ENCODE results near the gene ANXA11.

Gene ANXA11

GRCh38 chr10:80158126-80158525, 47.2 kb downstream of the ANXA11 start:
- Histone ChIP-seq H3K9me3 (ENCODE audit: control insufficient read depth, low read length) (no peaks in the 10 kb centered on the region), H3K4me3 (ENCODE audit: low read length) (no peak overlapping the region), H3K4me1 (ENCODE audit: control insufficient read depth, insufficient read depth, low read length) (peaks cover 35% of the 10 kb centered on the region), H3K36me3 (ENCODE audit: control insufficient read depth, insufficient read depth, low read length) (peaks cover 57% of the 10 kb centered on the region), H3K27me3 (ENCODE audit: control insufficient read depth, insufficient read depth, low read length) (no peaks in the 10 kb centered on the region), H3K9ac (ENCODE audit: low read length) (no peak overlapping the region)

- H3K4me1 ChIP-seq (ENCODE audit: control insufficient read depth, insufficient read depth, low read length) = peaks cover 33% of the 10 kb centered on the region
- no peaks in the 10 kb centered on the region for H3K9me3 ChIP-seq (ENCODE audit: control insufficient read depth, low read length)
- no peaks in the 10 kb centered on the region for H3K27me3 ChIP-seq (ENCODE audit: control insufficient read depth, insufficient read depth, low read length)
- no peak overlapping the region for H3K4me3 ChIP-seq (ENCODE audit: low read length)
- no peak overlapping the region for H3K9ac ChIP-seq (ENCODE audit: low read length)
- peaks cover 57% of the 10 kb centered on the region for H3K36me3 ChIP-seq (ENCODE audit: control insufficient read depth, insufficient read depth, low read length)
Measured at GRCh38 chr10:80157561-80157960, 47.8 kb downstream of the ANXA11 start.

- no peaks in the 10 kb centered on the region for H3K27me3 ChIP-seq (ENCODE audit: control insufficient read depth, insufficient read depth, low read length)
- no peak overlapping the region for H3K4me3 ChIP-seq (ENCODE audit: low read length)
- H3K9me3 ChIP-seq (ENCODE audit: control insufficient read depth, low read length) = no peaks in the 10 kb centered on the region
- H3K36me3 ChIP-seq (ENCODE audit: control insufficient read depth, insufficient read depth, low read length) = peaks cover 54% of the 10 kb centered on the region
- no peak overlapping the region for H3K9ac ChIP-seq (ENCODE audit: low read length)
- peaks cover 33% of the 10 kb centered on the region for H3K4me1 ChIP-seq (ENCODE audit: control insufficient read depth, insufficient read depth, low read length)
Measured at GRCh38 chr10:80156216-80156615, 49.1 kb downstream of the ANXA11 start.

- peak overlapping the region; percentile 3 for H3K9ac ChIP-seq (ENCODE audit: low read length)
- peaks cover 33% of the 10 kb centered on the region for H3K4me1 ChIP-seq (ENCODE audit: control insufficient read depth, insufficient read depth, low read length)
- peaks cover 54% of the 10 kb centered on the region for H3K36me3 ChIP-seq (ENCODE audit: control insufficient read depth, insufficient read depth, low read length)
- no peak overlapping the region for H3K4me3 ChIP-seq (ENCODE audit: low read length)
- no peaks in the 10 kb centered on the region for H3K27me3 ChIP-seq (ENCODE audit: control insufficient read depth, insufficient read depth, low read length)
- no peaks in the 10 kb centered on the region for H3K9me3 ChIP-seq (ENCODE audit: control insufficient read depth, low read length)
Measured at GRCh38 chr10:80155696-80156215, 49.6 kb downstream of the ANXA11 start.

GRCh38 chr10:80154978-80155695, 50.2 kb downstream of the ANXA11 start:
- Histone ChIP-seq H3K9ac (ENCODE audit: low read length) (peak overlapping the region; percentile 3), H3K27me3 (ENCODE audit: control insufficient read depth, insufficient read depth, low read length) (no peaks in the 10 kb centered on the region), H3K4me1 (ENCODE audit: control insufficient read depth, insufficient read depth, low read length) (peaks cover 33% of the 10 kb centered on the region), H3K36me3 (ENCODE audit: control insufficient read depth, insufficient read depth, low read length) (peaks cover 54% of the 10 kb centered on the region), H3K9me3 (ENCODE audit: control insufficient read depth, low read length) (no peaks in the 10 kb centered on the region), H3K4me3 (ENCODE audit: low read length) (no peak overlapping the region)

GRCh38 chr10:80154626-80154977, 50.7 kb downstream of the ANXA11 start:
- peaks cover 54% of the 10 kb centered on the region for H3K36me3 ChIP-seq (ENCODE audit: control insufficient read depth, insufficient read depth, low read length)
- peaks cover 33% of the 10 kb centered on the region for H3K4me1 ChIP-seq (ENCODE audit: control insufficient read depth, insufficient read depth, low read length)
- peak overlapping the region; percentile 3 for H3K9ac ChIP-seq (ENCODE audit: low read length)

GRCh38 chr10:80153460-80153859, 51.9 kb downstream of the ANXA11 start:
- no peak overlapping the region for H3K4me3 ChIP-seq (ENCODE audit: low read length)
- H3K27me3 ChIP-seq (ENCODE audit: control insufficient read depth, insufficient read depth, low read length) = no peaks in the 10 kb centered on the region
- H3K9ac ChIP-seq (ENCODE audit: low read length) = no peak overlapping the region
- peaks cover 59% of the 10 kb centered on the region for H3K36me3 ChIP-seq (ENCODE audit: control insufficient read depth, insufficient read depth, low read length)
- peaks cover 26% of the 10 kb centered on the region for H3K4me1 ChIP-seq (ENCODE audit: control insufficient read depth, insufficient read depth, low read length)
- no peaks in the 10 kb centered on the region for H3K9me3 ChIP-seq (ENCODE audit: control insufficient read depth, low read length)

More at GRCh38 chr10:80154626-80154977, 50.7 kb downstream of the ANXA11 start:
- no peaks in the 10 kb centered on the region for H3K27me3 ChIP-seq (ENCODE audit: control insufficient read depth, insufficient read depth, low read length)
- no peak overlapping the region for H3K4me3 ChIP-seq (ENCODE audit: low read length)
- H3K9me3 ChIP-seq (ENCODE audit: control insufficient read depth, low read length) = no peaks in the 10 kb centered on the region

GRCh38 chr10:80152820-80153219, 52.5 kb downstream of the ANXA11 start:
- Histone ChIP-seq H3K9ac (ENCODE audit: low read length) (no peak overlapping the region), H3K27me3 (ENCODE audit: control insufficient read depth, insufficient read depth, low read length) (no peaks in the 10 kb centered on the region), H3K9me3 (ENCODE audit: control insufficient read depth, low read length) (no peaks in the 10 kb centered on the region), H3K4me1 (ENCODE audit: control insufficient read depth, insufficient read depth, low read length) (peaks cover 19% of the 10 kb centered on the region), H3K4me3 (ENCODE audit: low read length) (no peak overlapping the region), H3K36me3 (ENCODE audit: control insufficient read depth, insufficient read depth, low read length) (peaks cover 53% of the 10 kb centered on the region)

GRCh38 chr10:80150172-80150571, 55.2 kb downstream of the ANXA11 start:
- Histone ChIP-seq H3K36me3 (ENCODE audit: control insufficient read depth, insufficient read depth, low read length) (peaks cover 32% of the 10 kb centered on the region), H3K9me3 (ENCODE audit: control insufficient read depth, low read length) (no peaks in the 10 kb centered on the region), H3K9ac (ENCODE audit: low read length) (no peak overlapping the region), H3K27me3 (ENCODE audit: control insufficient read depth, insufficient read depth, low read length) (no peaks in the 10 kb centered on the region), H3K4me3 (ENCODE audit: low read length) (no peak overlapping the region), H3K4me1 (ENCODE audit: control insufficient read depth, insufficient read depth, low read length) (peaks cover 8% of the 10 kb centered on the region)

GRCh38 chr10:80149123-80149522, 56.2 kb downstream of the ANXA11 start:
- Histone ChIP-seq H3K36me3 (ENCODE audit: control insufficient read depth, insufficient read depth, low read length) (peaks cover 23% of the 10 kb centered on the region), H3K4me1 (ENCODE audit: control insufficient read depth, insufficient read depth, low read length) (peaks cover 10% of the 10 kb centered on the region), H3K4me3 (ENCODE audit: low read length) (no peak overlapping the region), H3K9me3 (ENCODE audit: control insufficient read depth, low read length) (no peaks in the 10 kb centered on the region), H3K9ac (ENCODE audit: low read length) (no peak overlapping the region), H3K27me3 (ENCODE audit: control insufficient read depth, insufficient read depth, low read length) (no peaks in the 10 kb centered on the region)

GRCh38 chr10:80148166-80148805, 57.1 kb downstream of the ANXA11 start:
- H3K27me3 ChIP-seq (ENCODE audit: control insufficient read depth, insufficient read depth, low read length) = no peaks in the 10 kb centered on the region
- no peaks in the 10 kb centered on the region for H3K9me3 ChIP-seq (ENCODE audit: control insufficient read depth, low read length)
- no peak overlapping the region for H3K9ac ChIP-seq (ENCODE audit: low read length)
- peaks cover 17% of the 10 kb centered on the region for H3K36me3 ChIP-seq (ENCODE audit: control insufficient read depth, insufficient read depth, low read length)
- H3K4me3 ChIP-seq (ENCODE audit: low read length) = no peak overlapping the region
- H3K4me1 ChIP-seq (ENCODE audit: control insufficient read depth, insufficient read depth, low read length) = peaks cover 16% of the 10 kb centered on the region

GRCh38 chr10:80146918-80147317, 58.4 kb downstream of the ANXA11 start:
- no peak overlapping the region for H3K4me3 ChIP-seq (ENCODE audit: low read length)
- no peak overlapping the region for H3K9ac ChIP-seq (ENCODE audit: low read length)
- no peaks in the 10 kb centered on the region for H3K9me3 ChIP-seq (ENCODE audit: control insufficient read depth, low read length)
- H3K36me3 ChIP-seq (ENCODE audit: control insufficient read depth, insufficient read depth, low read length) = peaks cover 7% of the 10 kb centered on the region
- H3K4me1 ChIP-seq (ENCODE audit: control insufficient read depth, insufficient read depth, low read length) = peaks cover 16% of the 10 kb centered on the region
- H3K27me3 ChIP-seq (ENCODE audit: control insufficient read depth, insufficient read depth, low read length) = no peaks in the 10 kb centered on the region

Data from mucosa of stomach (tissue), 1 donor.